ENCODE measurements around the gene OR2T3. TPM values are rescaled to one million over a fixed set of nuclear protein-coding genes. Genes with fewer than 3 reads are reported as not detected.
"Not testable (repeated sequence)": the region's sequence is repeated elsewhere in the genome, so short reads cannot be mapped to it uniquely, and the experiment has no call there.

OR2T3 gene
- total and polyA plus RNA-seq, 2 of the 8 experiments (the other 6 are each of a cell fraction or from before 2014, with no cell fraction given), result not detected

DNA sequence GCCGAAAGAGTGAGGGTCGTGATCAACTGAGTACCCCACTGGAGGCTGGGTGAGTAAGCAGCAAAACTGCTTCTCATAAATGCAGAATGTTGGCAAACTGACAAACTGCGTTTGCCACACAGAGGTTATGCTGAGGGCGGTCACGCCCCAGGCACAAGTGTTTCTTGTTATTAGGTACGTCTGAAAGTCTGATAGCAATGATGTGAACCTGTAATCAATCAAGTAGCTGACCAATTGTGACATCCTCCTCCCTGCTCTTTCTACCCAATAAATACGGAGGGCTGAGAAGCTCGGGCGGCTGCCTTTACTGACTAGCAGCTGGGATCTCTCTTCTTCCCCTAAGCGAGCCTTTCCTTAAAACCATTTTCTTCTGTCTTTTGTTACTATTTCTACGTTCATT lies 41.5 kb upstream of the OR2T3 start:
- H2BK20ac ChIP-seq (ENCODE audit: low read length); H3K56ac ChIP-seq (replicated peaks; ENCODE audit: insufficient read length, low read depth, low read length); H3K18ac ChIP-seq (ENCODE audit: extremely low read depth, low read length); H3K36me3 ChIP-seq (ENCODE audit: control insufficient read depth in 2 of 4, insufficient read depth in 4 of 4, low read length in 3 of 4); H4K91ac ChIP-seq (replicated peaks; ENCODE audit: insufficient read length, low read length); H4K20me1 ChIP-seq (replicated peaks in 1 of 2; ENCODE audit: control insufficient read depth in 1 of 2, insufficient read depth in 2 of 2, low read length in 2 of 2); DNase-seq (ENCODE audit: low read depth in 1 of 2, low spot score in 2 of 2); H2BK120ac ChIP-seq (replicated peaks; ENCODE audit: low read depth, low read length); POLR2A ChIA-PET (ENCODE audit: partially characterized antibody); H2BK15ac ChIP-seq (ENCODE audit: low read length); H4K5ac ChIP-seq (ENCODE audit: insufficient read length, low read depth, low read length); CTCF ChIA-PET (ENCODE audit: partially characterized antibody); H3K79me1 ChIP-seq (ENCODE audit: low read depth, low read length); H3K79me2 ChIP-seq (ENCODE audit: control insufficient read depth in 1 of 2, insufficient read depth in 2 of 2, low read length in 2 of 2); H3K4ac ChIP-seq (replicated peaks; ENCODE audit: insufficient read length, low read depth, low read length); H2BK5ac ChIP-seq (ENCODE audit: low read depth, low read length); H2AK5ac ChIP-seq (ENCODE audit: low read depth, low read length); H3K23ac ChIP-seq (ENCODE audit: insufficient read length); H4K8ac ChIP-seq (ENCODE audit: extremely low read depth, insufficient read depth, low read length); FAIRE-seq; H3K4me2 ChIP-seq (ENCODE audit: insufficient read depth in 1 of 2, low read depth in 2 of 2, low read length in 2 of 2); H3K27ac ChIP-seq (ENCODE audit: low read depth, low read length); H2BK12ac ChIP-seq (ENCODE audit: low read depth, low read length); H3K9ac ChIP-seq (replicated peaks in 1 of 4; ENCODE audit: extremely low read depth in 1 of 4, low read depth in 3 of 4, low read length in 3 of 4); H3K4me3 ChIP-seq (ENCODE audit: extremely low read depth in 1 of 4, insufficient read depth in 2 of 4, low read depth in 3 of 4, low read length in 4 of 4); H2AFZ ChIP-seq (ENCODE audit: low read length); H3K4me1 ChIP-seq (replicated peaks in 1 of 4; ENCODE audit: control insufficient read depth in 3 of 4, insufficient read depth in 4 of 4, low read length in 3 of 4); H3K14ac ChIP-seq (ENCODE audit: insufficient read length); H3K27me3 ChIP-seq (replicated peaks in 1 of 4; ENCODE audit: control insufficient read depth in 3 of 4, extremely low read depth in 1 of 4, insufficient read depth in 3 of 4, low read length in 3 of 4); H3K23me2 ChIP-seq (ENCODE audit: low read depth, low read length): not testable (repeated sequence)
- peaks cover 23 to 51% of the 10 kb centered on the region in 2 experiments for H3K9me3 ChIP-seq (ENCODE audit: insufficient read depth in 2 of 2, low read depth in 1 of 2, low read length in 1 of 2)
- WGBS, 2 experiments (ENCODE audit: extremely low coverage in 1 of 2, insufficient coverage in 1 of 2, insufficient read length in 1 of 2, insufficient replicate concordance in 2 of 2, low coverage in 1 of 2, low lambda C conversion rate in 2 of 2, missing lambda C conversion rate in 1 of 2), result 80% methylated on average over 10 of the region's 11 CpGs; no CpG with 5 or more reads in 1 of the 2 experiments

DNA sequence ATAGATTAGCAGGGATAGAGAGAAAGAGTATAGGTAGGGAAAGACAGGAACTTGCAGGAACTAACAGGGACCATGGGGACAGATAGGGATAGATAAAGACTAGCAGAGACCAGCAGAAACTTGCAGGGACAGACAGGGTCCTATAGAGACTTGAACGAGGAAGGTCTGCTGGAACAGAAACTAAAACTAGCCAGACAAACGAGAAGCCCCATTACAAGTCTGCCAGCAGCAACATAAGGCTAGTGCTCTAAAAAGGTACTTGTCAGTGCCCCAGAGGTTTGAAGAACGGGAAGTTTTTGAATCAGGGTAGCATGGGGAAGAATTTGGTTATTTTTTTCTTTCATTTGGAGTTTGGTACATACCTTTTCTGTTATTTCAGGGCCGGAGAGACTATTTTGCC lies 41.0 kb upstream of the OR2T3 start:
- H2AK5ac ChIP-seq (ENCODE audit: low read depth, low read length); H4K91ac ChIP-seq (replicated peaks; ENCODE audit: insufficient read length, low read length); FAIRE-seq; H3K56ac ChIP-seq (replicated peaks; ENCODE audit: insufficient read length, low read depth, low read length); H3K9ac ChIP-seq (replicated peaks in 1 of 4; ENCODE audit: extremely low read depth in 1 of 4, low read depth in 3 of 4, low read length in 3 of 4); H3K27me3 ChIP-seq (replicated peaks in 1 of 4; ENCODE audit: control insufficient read depth in 3 of 4, extremely low read depth in 1 of 4, insufficient read depth in 3 of 4, low read length in 3 of 4); H2BK15ac ChIP-seq (ENCODE audit: low read length); CTCF ChIA-PET (ENCODE audit: partially characterized antibody); H3K14ac ChIP-seq (ENCODE audit: insufficient read length); H3K79me2 ChIP-seq (ENCODE audit: control insufficient read depth in 1 of 2, insufficient read depth in 2 of 2, low read length in 2 of 2); H3K23ac ChIP-seq (ENCODE audit: insufficient read length); H3K27ac ChIP-seq (ENCODE audit: low read depth, low read length); H3K4me1 ChIP-seq (replicated peaks in 1 of 4; ENCODE audit: control insufficient read depth in 3 of 4, insufficient read depth in 4 of 4, low read length in 3 of 4); H3K4me3 ChIP-seq (ENCODE audit: extremely low read depth in 1 of 4, insufficient read depth in 2 of 4, low read depth in 3 of 4, low read length in 4 of 4); H4K5ac ChIP-seq (ENCODE audit: insufficient read length, low read depth, low read length); H3K4me2 ChIP-seq (ENCODE audit: insufficient read depth in 1 of 2, low read depth in 2 of 2, low read length in 2 of 2); H2BK12ac ChIP-seq (ENCODE audit: low read depth, low read length); H2BK20ac ChIP-seq (ENCODE audit: low read length); H2BK5ac ChIP-seq (ENCODE audit: low read depth, low read length); H3K36me3 ChIP-seq (ENCODE audit: control insufficient read depth in 2 of 4, insufficient read depth in 4 of 4, low read length in 3 of 4); DNase-seq (ENCODE audit: low read depth in 1 of 2, low spot score in 2 of 2); H2AFZ ChIP-seq (ENCODE audit: low read length); H2BK120ac ChIP-seq (replicated peaks; ENCODE audit: low read depth, low read length); H3K4ac ChIP-seq (replicated peaks; ENCODE audit: insufficient read length, low read depth, low read length); H3K23me2 ChIP-seq (ENCODE audit: low read depth, low read length); H3K18ac ChIP-seq (ENCODE audit: extremely low read depth, low read length); H4K8ac ChIP-seq (ENCODE audit: extremely low read depth, insufficient read depth, low read length); POLR2A ChIA-PET (ENCODE audit: partially characterized antibody); H3K79me1 ChIP-seq (ENCODE audit: low read depth, low read length); H4K20me1 ChIP-seq (replicated peaks in 1 of 2; ENCODE audit: control insufficient read depth in 1 of 2, insufficient read depth in 2 of 2, low read length in 2 of 2): not testable (repeated sequence)
- H3K9me3 ChIP-seq (ENCODE audit: insufficient read depth in 2 of 2, low read depth in 1 of 2, low read length in 1 of 2), result peaks cover 18 to 50% of the 10 kb centered on the region in 2 experiments
- WGBS, 2 experiments (ENCODE audit: extremely low coverage in 1 of 2, insufficient coverage in 1 of 2, insufficient read length in 1 of 2, insufficient replicate concordance in 2 of 2, low coverage in 1 of 2, low lambda C conversion rate in 2 of 2, missing lambda C conversion rate in 1 of 2), result 64% methylated on average over 4 of the region's 4 CpGs; no CpG with 5 or more reads in 1 of the 2 experiments
